ENCODE data around the gene DAPK2.

Gene DAPK2

DNA sequence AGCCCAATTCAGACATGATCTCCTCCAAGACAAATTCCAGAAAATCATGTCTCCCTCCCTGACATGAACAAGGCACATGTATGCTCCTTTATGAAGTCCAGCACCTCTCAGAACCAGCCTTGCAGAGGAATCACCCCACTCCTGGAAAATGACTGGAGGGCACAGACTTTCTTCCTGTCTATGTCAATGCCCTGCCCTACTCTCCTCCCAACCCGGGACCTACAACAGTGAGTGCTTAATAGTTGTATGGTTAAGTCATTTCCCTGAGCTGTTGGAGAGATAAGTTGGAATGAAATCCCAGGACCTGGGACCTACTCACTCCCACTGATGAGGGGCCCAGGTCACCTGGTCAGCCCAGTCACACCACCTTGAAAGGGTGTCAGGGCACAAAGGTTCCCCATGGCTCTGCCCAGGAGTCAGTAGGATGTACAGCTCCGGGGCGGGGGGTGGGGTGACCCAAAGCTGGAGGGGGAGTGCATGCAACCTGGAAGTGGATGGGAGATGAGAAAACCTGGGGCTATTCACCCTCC is 132.4 kb downstream of the DAPK2 start:
- Histone ChIP-seq H3K9ac (ENCODE audit: insufficient read length) (no peak overlapping the region), H3K36me3 (ENCODE audit: insufficient read depth, low read length) (no peaks in the 10 kb centered on the region), H3K9me3 (ENCODE audit: low read depth, low read length) (no peaks in the 10 kb centered on the region), H3K4me3 (no peak overlapping the region), H3K27ac (no peak overlapping the region)
- TF ChIP-seq FOXP2 (optimal IDR thresholded peaks at IDR 0.05; ENCODE audit: control extremely low read depth, extremely low read length, insufficient read depth) = no peak
- no peak for TF ChIP-seq EZH2 (IDR thresholded peaks at IDR 0.05)
- no peak for TF ChIP-seq POLR2AphosphoS5 (IDR thresholded peaks at IDR 0.05; ENCODE audit: borderline replicate concordance, low read depth, low read length)
- DNase-seq (ENCODE audit: low read depth, low spot score) = no peak

GRCh38 chr15:63913336-63913735 is 132.9 kb downstream of the DAPK2 start:
- Histone ChIP-seq H3K27ac (no peak overlapping the region), H3K9ac (ENCODE audit: insufficient read length) (no peak overlapping the region), H3K9me3 (ENCODE audit: low read depth, low read length) (no peaks in the 10 kb centered on the region), H3K36me3 (ENCODE audit: insufficient read depth, low read length) (no peaks in the 10 kb centered on the region), H3K4me3 (no peak overlapping the region)
- TF ChIP-seq FOXP2 (optimal IDR thresholded peaks at IDR 0.05; ENCODE audit: control extremely low read depth, extremely low read length, insufficient read depth) = no peak
- no peak for TF ChIP-seq POLR2AphosphoS5 (IDR thresholded peaks at IDR 0.05; ENCODE audit: borderline replicate concordance, low read depth, low read length)
- no peak for TF ChIP-seq EZH2 (IDR thresholded peaks at IDR 0.05)
- DNase-seq (ENCODE audit: low read depth, low spot score) = no peak

DNA sequence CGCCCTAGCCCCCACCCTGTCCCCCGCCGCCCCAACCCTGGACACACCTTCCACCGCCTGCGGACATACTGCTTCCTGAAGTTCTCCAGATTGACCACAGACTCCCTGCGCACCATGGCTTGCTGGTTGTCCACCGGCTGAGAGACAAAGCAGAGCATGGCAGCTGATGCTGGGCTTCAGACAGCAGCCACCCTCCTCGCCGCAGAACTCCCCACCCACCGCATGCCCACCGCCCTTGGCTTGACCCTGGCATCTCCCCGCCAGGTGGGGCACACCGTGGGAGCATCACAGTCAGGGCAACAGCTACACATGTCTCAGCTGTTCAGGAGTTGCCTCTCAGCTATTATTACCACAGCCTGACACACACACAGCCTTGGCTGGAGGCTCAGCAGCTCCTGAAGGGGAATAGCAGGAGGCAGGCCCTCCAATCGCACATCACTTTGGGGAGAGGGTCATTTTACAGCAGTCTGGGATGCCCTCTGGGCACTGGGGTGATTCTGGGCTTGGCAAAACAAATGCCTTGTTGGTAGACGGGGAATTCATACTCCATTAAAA is 134.1 kb downstream of the DAPK2 start:
- H3K4me3 ChIP-seq = no peak overlapping the region
- no peak for TF ChIP-seq FOXP2 (optimal IDR thresholded peaks at IDR 0.05; ENCODE audit: control extremely low read depth, extremely low read length, insufficient read depth)
- no peak for TF ChIP-seq EZH2 (IDR thresholded peaks at IDR 0.05)
- no peak for TF ChIP-seq POLR2AphosphoS5 (IDR thresholded peaks at IDR 0.05; ENCODE audit: borderline replicate concordance, low read depth, low read length)
- H3K9ac ChIP-seq (ENCODE audit: insufficient read length) = no peak overlapping the region
- no peaks in the 10 kb centered on the region for H3K9me3 ChIP-seq (ENCODE audit: low read depth, low read length)
- DNase-seq (ENCODE audit: low read depth, low spot score) = no peak
- no peaks in the 10 kb centered on the region for H3K36me3 ChIP-seq (ENCODE audit: insufficient read depth, low read length)
- no peak overlapping the region for H3K27ac ChIP-seq

DNA sequence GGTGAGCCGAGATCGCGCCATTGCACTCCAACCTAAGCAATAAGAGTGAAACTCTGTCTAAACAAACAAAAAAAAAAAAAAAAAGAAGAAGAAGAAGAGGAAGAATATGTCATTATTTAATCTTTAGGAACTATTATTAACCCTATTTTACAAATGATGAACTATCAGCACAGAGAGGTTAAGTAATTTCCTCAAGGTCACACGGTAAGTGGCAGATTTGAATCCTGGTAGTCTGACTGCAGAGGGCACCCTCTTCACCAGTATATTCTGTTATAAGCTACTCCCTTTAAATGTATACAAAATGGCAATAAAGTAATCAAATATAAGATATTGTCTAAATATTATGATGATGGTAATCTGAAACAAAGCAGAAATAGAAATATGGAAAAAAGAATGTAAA is 135.1 kb downstream of the DAPK2 start:
- no peak for DNase-seq (ENCODE audit: low read depth, low spot score)
- H3K4me3 ChIP-seq = no peak overlapping the region
- no peak for TF ChIP-seq FOXP2 (optimal IDR thresholded peaks at IDR 0.05; ENCODE audit: control extremely low read depth, extremely low read length, insufficient read depth)
- no peak for TF ChIP-seq POLR2AphosphoS5 (IDR thresholded peaks at IDR 0.05; ENCODE audit: borderline replicate concordance, low read depth, low read length)
- TF ChIP-seq EZH2 (IDR thresholded peaks at IDR 0.05) = no peak
- no peaks in the 10 kb centered on the region for H3K9me3 ChIP-seq (ENCODE audit: low read depth, low read length)
- H3K9ac ChIP-seq (ENCODE audit: insufficient read length) = no peak overlapping the region
- no peak overlapping the region for H3K27ac ChIP-seq
- H3K36me3 ChIP-seq (ENCODE audit: insufficient read depth, low read length) = no peaks in the 10 kb centered on the region

- no peak overlapping the region for H3K4me3 ChIP-seq
- H3K36me3 ChIP-seq (ENCODE audit: insufficient read depth, low read length) = no peaks in the 10 kb centered on the region
- DNase-seq (ENCODE audit: low read depth, low spot score) = no peak
- H3K9me3 ChIP-seq (ENCODE audit: low read depth, low read length) = no peaks in the 10 kb centered on the region
- no peak overlapping the region for H3K9ac ChIP-seq (ENCODE audit: insufficient read length)
- TF ChIP-seq FOXP2 (optimal IDR thresholded peaks at IDR 0.05; ENCODE audit: control extremely low read depth, extremely low read length, insufficient read depth) = no peak
- TF ChIP-seq EZH2 (IDR thresholded peaks at IDR 0.05) = no peak
- no peak for TF ChIP-seq POLR2AphosphoS5 (IDR thresholded peaks at IDR 0.05; ENCODE audit: borderline replicate concordance, low read depth, low read length)
- no peak overlapping the region for H3K27ac ChIP-seq
Measured at GRCh38 chr15:63909819-63910437, 136.4 kb downstream of the DAPK2 start.

DNA sequence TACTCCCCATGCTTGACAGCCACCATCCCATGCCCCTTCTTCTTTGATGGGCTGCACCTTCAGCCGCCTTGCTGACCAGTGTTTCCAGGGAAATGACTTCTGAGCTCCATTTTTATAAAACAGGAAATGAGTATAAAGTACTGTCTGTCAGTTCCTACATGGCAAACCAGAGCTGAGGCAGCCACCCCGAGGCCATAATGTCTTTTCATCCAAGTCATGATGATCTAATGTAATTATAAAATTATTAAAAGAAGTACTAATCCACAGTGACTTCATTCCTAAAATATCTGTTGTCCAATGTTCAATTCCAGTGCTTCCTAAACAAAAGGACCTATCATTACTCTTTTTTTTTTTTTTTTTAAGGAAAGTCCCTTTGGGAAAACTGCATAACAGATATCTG is 137.3 kb downstream of the DAPK2 start:
- Histone ChIP-seq H3K9ac (ENCODE audit: insufficient read length) (no peak overlapping the region), H3K27ac (no peak overlapping the region), H3K4me3 (no peak overlapping the region), H3K36me3 (ENCODE audit: insufficient read depth, low read length) (no peaks in the 10 kb centered on the region), H3K9me3 (ENCODE audit: low read depth, low read length) (no peaks in the 10 kb centered on the region)
- no peak for DNase-seq (ENCODE audit: low read depth, low spot score)
- TF ChIP-seq EZH2 (IDR thresholded peaks at IDR 0.05) (no peak), FOXP2 (optimal IDR thresholded peaks at IDR 0.05; ENCODE audit: control extremely low read depth, extremely low read length, insufficient read depth) (no peak), POLR2AphosphoS5 (IDR thresholded peaks at IDR 0.05; ENCODE audit: borderline replicate concordance, low read depth, low read length) (no peak)

- no peaks in the 10 kb centered on the region for H3K36me3 ChIP-seq (ENCODE audit: insufficient read depth, low read length)
- TF ChIP-seq FOXP2 (optimal IDR thresholded peaks at IDR 0.05; ENCODE audit: control extremely low read depth, extremely low read length, insufficient read depth) = no peak
- no peak for TF ChIP-seq EZH2 (IDR thresholded peaks at IDR 0.05)
- no peak for TF ChIP-seq POLR2AphosphoS5 (IDR thresholded peaks at IDR 0.05; ENCODE audit: borderline replicate concordance, low read depth, low read length)
- H3K9me3 ChIP-seq (ENCODE audit: low read depth, low read length) = no peaks in the 10 kb centered on the region
- H3K4me3 ChIP-seq = no peak overlapping the region
- H3K9ac ChIP-seq (ENCODE audit: insufficient read length) = no peak overlapping the region
- no peak overlapping the region for H3K27ac ChIP-seq
- DNase-seq (ENCODE audit: low read depth, low spot score) = no peak
Measured at GRCh38 chr15:63908281-63908680, 138.0 kb downstream of the DAPK2 start.

DNA sequence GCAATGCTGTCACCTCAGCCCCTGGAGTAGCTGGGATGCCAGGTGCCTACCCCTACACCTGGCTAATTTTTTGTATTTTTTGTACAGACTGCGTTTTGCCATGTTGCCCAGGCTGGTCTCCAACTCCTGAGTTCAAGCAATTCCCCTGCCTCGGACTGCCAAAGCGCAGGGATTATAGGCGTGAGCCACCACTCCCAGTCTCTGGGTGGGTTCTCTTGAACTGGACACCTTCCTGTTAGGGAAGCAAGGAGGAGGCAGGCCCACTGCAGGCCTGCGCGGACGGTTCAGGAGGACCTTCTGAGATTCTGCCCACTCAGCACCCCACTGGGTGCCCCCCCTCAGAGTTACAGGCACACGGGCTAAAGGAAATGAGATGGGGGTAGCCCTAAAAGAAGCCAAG is 138.8 kb downstream of the DAPK2 start:
- Histone ChIP-seq H3K9ac (ENCODE audit: insufficient read length) (no peak overlapping the region), H3K27ac (no peak overlapping the region), H3K4me3 (no peak overlapping the region), H3K36me3 (ENCODE audit: insufficient read depth, low read length) (no peaks in the 10 kb centered on the region), H3K9me3 (ENCODE audit: low read depth, low read length) (no peaks in the 10 kb centered on the region)
- DNase-seq (ENCODE audit: low read depth, low spot score) = no peak
- TF ChIP-seq EZH2 (IDR thresholded peaks at IDR 0.05) (no peak), POLR2AphosphoS5 (IDR thresholded peaks at IDR 0.05; ENCODE audit: borderline replicate concordance, low read depth, low read length) (no peak), FOXP2 (optimal IDR thresholded peaks at IDR 0.05; ENCODE audit: control extremely low read depth, extremely low read length, insufficient read depth) (no peak)

DNA sequence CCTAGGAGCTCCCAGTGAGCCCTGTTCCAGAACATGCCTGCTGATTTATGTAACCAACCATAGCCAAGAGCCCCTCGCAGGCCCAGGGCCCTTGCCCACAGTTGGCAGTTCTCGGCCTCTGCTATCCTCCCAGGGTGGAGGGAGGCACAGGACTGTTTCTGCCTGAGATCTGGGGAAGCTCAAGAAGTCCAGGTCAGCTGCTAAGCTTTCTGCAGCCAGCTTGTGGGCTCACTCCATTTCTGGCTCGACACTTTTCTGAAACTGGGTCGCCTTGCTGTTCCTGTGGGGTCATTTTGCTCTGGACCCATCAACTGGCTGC is 140.1 kb downstream of the DAPK2 start:
- no peak overlapping the region for H3K9ac ChIP-seq (ENCODE audit: insufficient read length)
- TF ChIP-seq EZH2 (IDR thresholded peaks at IDR 0.05) (no peak), POLR2AphosphoS5 (IDR thresholded peaks at IDR 0.05; ENCODE audit: borderline replicate concordance, low read depth, low read length) (no peak), FOXP2 (optimal IDR thresholded peaks at IDR 0.05; ENCODE audit: control extremely low read depth, extremely low read length, insufficient read depth) (no peak)

More for the DNA sequence above, 140.1 kb downstream of the DAPK2 start:
- no peak overlapping the region for H3K27ac ChIP-seq
- no peaks in the 10 kb centered on the region for H3K9me3 ChIP-seq (ENCODE audit: low read depth, low read length)
- H3K4me3 ChIP-seq = no peak overlapping the region
- no peak for DNase-seq (ENCODE audit: low read depth, low spot score)
- H3K36me3 ChIP-seq (ENCODE audit: insufficient read depth, low read length) = no peaks in the 10 kb centered on the region
